ENCODE results near the gene RRP12. TPM values are rescaled to one million over a fixed set of nuclear protein-coding genes. Genes with fewer than 3 reads are reported as not detected.
"Not testable (repeated sequence)": the region's sequence is repeated elsewhere in the genome, so short reads cannot be mapped to it uniquely, and the experiment has no call there.

RRP12 gene
- total RNA-seq, 2 donors from 2014 or later, result 13.0 to 22.1 TPM

DNA sequence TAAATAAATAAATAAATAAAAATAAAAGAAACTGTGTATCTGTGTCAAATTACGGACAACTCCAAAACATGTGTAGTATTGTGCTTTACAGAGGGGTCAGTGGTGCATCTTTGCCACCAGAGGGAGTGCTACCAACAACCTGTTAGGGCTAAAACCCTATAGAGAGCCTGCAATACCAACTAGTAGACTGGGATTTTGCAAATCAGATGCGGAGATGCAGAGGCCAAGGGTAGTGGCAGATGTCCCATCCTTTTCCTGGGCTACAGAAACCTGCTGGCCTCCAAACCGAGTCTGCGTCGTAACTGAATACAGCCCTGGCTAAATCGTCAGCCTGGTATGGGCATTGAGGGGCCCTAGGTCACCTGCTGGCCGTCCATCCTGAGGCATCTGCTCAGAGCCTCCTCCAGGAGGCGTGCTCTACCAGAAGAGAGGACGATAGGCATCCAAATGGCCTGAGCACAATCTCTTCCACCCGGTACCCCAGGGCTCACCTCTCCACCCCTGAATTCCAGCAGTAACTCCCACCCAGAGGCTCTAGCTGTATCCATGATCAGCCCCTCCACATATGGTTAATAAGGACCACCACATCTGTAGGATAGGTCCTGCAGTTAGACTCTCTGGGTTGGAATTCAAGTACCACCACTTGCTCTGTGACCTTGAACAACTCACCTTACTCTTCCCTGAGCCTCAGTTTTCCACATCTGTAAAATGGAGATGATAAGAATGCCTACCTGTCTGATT is 6.2 kb upstream of the RRP12 start:
- H3K9me3 ChIP-seq, result no peaks in the 10 kb centered on the region
- DNase-seq, result peak; percentile 54 to 74 (median 65)
- no peaks in the 10 kb centered on the region for H3K36me3 ChIP-seq (replicated peaks in 1 of 2; ENCODE audit: insufficient read depth in 1 of 2, low read depth in 2 of 2)
- H3K4me1 ChIP-seq, result peaks cover 5% of the 10 kb centered on the region
- TF ChIP-seq POLR2A (IDR thresholded peaks at IDR 0.05), result no peak
- TF ChIP-seq, protein P1, sequence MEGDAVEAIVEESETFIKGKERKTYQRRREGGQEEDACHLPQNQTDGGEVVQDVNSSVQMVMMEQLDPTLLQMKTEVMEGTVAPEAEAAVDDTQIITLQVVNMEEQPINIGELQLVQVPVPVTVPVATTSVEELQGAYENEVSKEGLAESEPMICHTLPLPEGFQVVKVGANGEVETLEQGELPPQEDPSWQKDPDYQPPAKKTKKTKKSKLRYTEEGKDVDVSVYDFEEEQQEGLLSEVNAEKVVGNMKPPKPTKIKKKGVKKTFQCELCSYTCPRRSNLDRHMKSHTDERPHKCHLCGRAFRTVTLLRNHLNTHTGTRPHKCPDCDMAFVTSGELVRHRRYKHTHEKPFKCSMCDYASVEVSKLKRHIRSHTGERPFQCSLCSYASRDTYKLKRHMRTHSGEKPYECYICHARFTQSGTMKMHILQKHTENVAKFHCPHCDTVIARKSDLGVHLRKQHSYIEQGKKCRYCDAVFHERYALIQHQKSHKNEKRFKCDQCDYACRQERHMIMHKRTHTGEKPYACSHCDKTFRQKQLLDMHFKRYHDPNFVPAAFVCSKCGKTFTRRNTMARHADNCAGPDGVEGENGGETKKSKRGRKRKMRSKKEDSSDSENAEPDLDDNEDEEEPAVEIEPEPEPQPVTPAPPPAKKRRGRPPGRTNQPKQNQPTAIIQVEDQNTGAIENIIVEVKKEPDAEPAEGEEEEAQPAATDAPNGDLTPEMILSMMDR (IDR thresholded peaks at IDR 0.05), result peak; percentile 78 to 91 (median 82)
- H3K27me3 ChIP-seq, result no peaks in the 10 kb centered on the region
- no peak overlapping the region for H3K4me3 ChIP-seq
- peak overlapping the region in 1 of 4 donors; percentile 27 for H3K27ac ChIP-seq
- 1 to 2% methylated on average over 8 to 10 of the region's 10 CpGs for WGBS, 2 donors
- intact Hi-C loops (cut with DNase I), result no loop called here
- peak; percentile 96 for ATAC-seq

DNA sequence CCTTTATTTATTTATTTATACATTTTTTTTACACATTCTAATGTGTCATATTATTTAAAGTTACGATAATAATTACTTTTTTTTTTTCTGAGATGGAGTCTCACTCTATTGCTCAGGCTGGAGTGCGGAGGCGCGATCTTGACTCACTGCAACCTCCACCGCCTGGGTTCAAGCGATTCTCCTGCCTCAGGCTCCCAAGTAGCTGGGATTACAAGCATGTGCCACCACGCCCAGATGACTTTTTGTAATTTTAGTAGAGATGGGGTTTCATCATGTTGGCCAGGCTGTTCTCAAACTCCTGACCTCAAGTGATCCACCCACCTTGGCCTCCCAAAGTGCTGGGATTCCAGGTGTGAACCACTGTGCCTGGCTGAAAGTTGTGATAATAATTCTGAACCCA is 5.3 kb upstream of the RRP12 start:
- DNase-seq; H3K9me3 ChIP-seq; intact Hi-C loops (cut with DNase I); ATAC-seq; H3K27me3 ChIP-seq; H3K4me1 ChIP-seq; H3K36me3 ChIP-seq (replicated peaks in 1 of 2; ENCODE audit: insufficient read depth in 1 of 2, low read depth in 2 of 2); H3K4me3 ChIP-seq: not testable (repeated sequence)
- WGBS, 2 donors, result 66 to 78% methylated on average over 7 of the region's 7 CpGs
- peak overlapping the region in 1 of 4 donors; percentile 27 for H3K27ac ChIP-seq

DNA sequence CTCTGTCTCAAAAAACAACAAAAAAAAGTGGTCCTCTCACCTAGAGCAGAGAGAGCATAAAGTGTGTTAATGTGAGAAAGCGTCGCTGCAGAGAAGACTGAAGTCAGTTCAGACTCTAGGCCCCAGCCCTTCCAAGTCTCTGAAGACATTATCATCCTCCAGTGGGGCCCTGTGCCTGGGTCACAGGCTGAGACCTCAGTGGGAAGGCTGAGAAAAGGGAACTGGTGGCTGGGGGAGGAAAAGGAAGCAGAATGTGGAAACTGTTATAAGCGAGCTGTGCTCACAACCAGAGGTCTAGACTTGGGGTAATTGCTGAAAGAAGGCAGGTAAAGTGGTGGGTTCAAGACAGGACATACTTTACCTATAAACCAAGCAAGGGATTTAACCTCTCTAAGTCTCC is 4.9 kb upstream of the RRP12 start:
- ATAC-seq, result no peak
- intact Hi-C loops (cut with DNase I), result no loop called here

DNA sequence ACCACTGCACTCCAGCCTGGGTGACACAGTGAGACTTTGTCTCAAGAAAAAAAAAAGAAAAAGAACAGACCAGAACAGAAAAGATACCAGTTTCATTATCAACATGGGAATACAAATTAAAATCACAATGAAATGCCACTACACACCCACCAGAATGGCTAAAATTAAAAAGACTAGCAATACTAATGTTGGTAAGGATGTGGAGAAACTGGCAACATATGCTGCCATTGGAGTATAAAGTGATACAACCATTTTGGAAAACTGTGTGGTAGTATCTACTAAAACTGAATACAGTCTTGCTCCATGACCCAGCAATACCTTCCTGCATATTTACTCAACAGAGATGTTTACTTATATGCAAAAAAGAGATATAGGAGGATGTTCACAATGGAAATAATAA is 2.9 kb upstream of the RRP12 start:
- Histone ChIP-seq H3K9me3 (no peaks in the 10 kb centered on the region), H3K27ac (no peak overlapping the region), H3K36me3 (replicated peaks in 1 of 2; ENCODE audit: insufficient read depth in 1 of 2, low read depth in 2 of 2) (no peaks in the 10 kb centered on the region), H3K4me3 (no peak overlapping the region), H3K27me3 (no peaks in the 10 kb centered on the region), H3K4me1 (peaks cover 19% of the 10 kb centered on the region)
- ATAC-seq, result no peak
- DNase-seq, result no peak
- intact Hi-C loops (cut with DNase I), result no loop called here
- no peak for TF ChIP-seq POLR2A (IDR thresholded peaks at IDR 0.05)
- TF ChIP-seq, protein P1 (IDR thresholded peaks at IDR 0.05), result no peak

More for the DNA sequence above, 4.9 kb upstream of the RRP12 start:
- Histone ChIP-seq H3K36me3 (replicated peaks in 1 of 2; ENCODE audit: insufficient read depth in 1 of 2, low read depth in 2 of 2) (no peaks in the 10 kb centered on the region), H3K27me3 (no peaks in the 10 kb centered on the region), H3K9me3 (no peaks in the 10 kb centered on the region), H3K4me1 (peaks cover 9% of the 10 kb centered on the region), H3K4me3 (no peak overlapping the region), H3K27ac (peak overlapping the region in 1 of 4 donors; percentile 27)
- WGBS, 2 donors, result 59 to 67% methylated on average over 3 of the region's 3 CpGs
- peak in 1 of 4 donors; percentile 39 for DNase-seq
- TF ChIP-seq, protein P1 (IDR thresholded peaks at IDR 0.05), result no peak
- TF ChIP-seq POLR2A (IDR thresholded peaks at IDR 0.05), result no peak

DNA sequence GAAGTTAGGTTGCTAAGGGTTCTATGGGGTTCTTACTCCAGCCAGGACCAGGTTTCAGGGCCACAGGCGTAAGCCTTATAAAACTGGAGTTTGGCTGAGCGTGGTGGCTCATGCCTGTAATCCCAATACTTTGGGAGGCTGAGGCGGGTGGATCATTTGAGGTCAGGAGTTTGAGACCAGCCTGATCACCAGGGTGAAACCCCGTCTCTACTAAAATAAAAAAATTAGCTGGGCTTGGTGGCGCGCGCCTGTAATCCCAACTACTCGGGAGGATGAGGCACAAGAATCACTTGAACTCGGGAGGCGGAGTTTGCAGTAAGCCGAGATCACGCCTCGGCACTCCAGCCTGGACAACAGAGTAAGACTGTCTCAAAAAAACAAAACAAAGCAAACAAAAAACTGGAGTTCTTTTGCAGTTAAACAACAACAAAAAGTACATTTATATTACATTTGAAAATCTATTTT is 347 bp upstream of the RRP12 start:
- 61 to 64% methylated on average over 13 of the region's 13 CpGs for WGBS, 2 donors
- no peak for ATAC-seq

More for the DNA sequence above, 347 bp upstream of the RRP12 start:
- Histone ChIP-seq H3K27me3 (no peaks in the 10 kb centered on the region), H3K27ac (peak overlapping the region in 3 of 4 donors; percentile 72 to 95 (median 94)), H3K36me3 (replicated peaks in 1 of 2; ENCODE audit: insufficient read depth in 1 of 2, low read depth in 2 of 2) (peaks cover 0 to 9% of the 10 kb centered on the region in 2 donors), H3K9me3 (no peaks in the 10 kb centered on the region), H3K4me1 (peaks cover 14% of the 10 kb centered on the region), H3K4me3 (peak overlapping the region in 1 of 2 donors; percentile 95)
- TF ChIP-seq, protein P1 (IDR thresholded peaks at IDR 0.05), result no peak
- no peak for DNase-seq
- intact Hi-C loops (cut with DNase I), result no loop called here

Measured in body of pancreas (tissue), 4 donors.